ELF-1 (cell line): ENCODE measurements around the gene NDUFS7.
A peak's percentile ranks its signal among the peaks of the same experiment; 100 is the strongest.

Experiments
- DNase-seq: peaks from one replicate; pipeline ENCODE4 v3.0.0-alpha.2; 2016; ENCODE audit warnings: low read depth, low spot score

The NDUFS7 gene

DNA sequence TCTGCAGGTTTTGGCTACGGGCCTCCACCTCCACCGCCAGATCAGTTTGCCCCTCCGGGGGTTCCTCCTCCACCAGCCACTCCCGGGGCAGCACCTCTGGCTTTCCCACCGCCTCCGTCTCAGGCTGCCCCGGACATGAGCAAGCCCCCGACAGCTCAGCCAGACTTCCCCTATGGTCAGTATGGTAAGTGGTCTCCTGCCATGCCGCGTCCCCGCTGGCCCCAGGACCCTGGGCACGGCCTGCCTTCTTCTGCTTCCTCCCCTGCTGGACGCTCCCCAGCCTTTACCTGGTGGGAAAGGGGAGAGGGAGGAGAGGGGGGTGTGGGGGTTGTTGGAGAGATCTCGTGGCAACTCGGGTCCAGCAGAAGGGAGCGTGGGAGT is 48.8 kb downstream of the NDUFS7 start:
- DNase-seq = no peak

GRCh38 chr19:1433119-1434039 is 49.7 kb downstream of the NDUFS7 start:
- DNase-seq = no peak

- DNase-seq = no peak
Observed at GRCh38 chr19:1434040-1434366, 50.3 kb downstream of the NDUFS7 start.

GRCh38 chr19:1434577-1435060 is 50.9 kb downstream of the NDUFS7 start:
- DNase-seq = no peak

GRCh38 chr19:1435378-1435989 is 51.8 kb downstream of the NDUFS7 start:
- DNase-seq = no peak

DNA sequence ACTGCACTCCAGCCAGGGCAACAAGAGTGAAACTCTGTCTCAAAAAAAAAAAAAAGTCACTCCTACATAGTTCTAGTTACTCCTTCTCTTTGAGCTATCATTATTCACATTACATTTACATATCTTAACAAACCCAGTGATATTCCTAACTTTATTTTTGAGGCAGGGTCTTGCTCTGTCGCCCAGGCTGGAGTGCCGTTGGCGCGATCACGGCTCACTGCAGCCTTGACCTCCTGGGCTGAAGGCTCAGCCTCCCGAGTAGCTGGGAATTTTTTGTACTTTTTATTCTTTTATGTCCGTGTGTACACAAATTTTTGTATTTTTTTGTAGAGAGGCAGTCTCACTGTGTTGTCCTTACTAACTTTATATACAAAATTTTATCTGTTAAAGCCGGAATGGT is 53.9 kb downstream of the NDUFS7 start:
- no peak for DNase-seq

GRCh38 chr19:1438035-1438932 is 54.6 kb downstream of the NDUFS7 start, which contains the start of gene RPS15:
Gene RPS15, plus strand, starts transcription at chr19:1438396. Its CDS starts 30 bp downstream, at chr19:1438426.
- DNase-seq = peak; percentile 98

- no peak for DNase-seq
Observed at GRCh38 chr19:1438933-1439354, 55.2 kb downstream of the NDUFS7 start.

- peak; percentile 51 for DNase-seq
Observed at GRCh38 chr19:1439525-1440417, 56.1 kb downstream of the NDUFS7 start.

DNA sequence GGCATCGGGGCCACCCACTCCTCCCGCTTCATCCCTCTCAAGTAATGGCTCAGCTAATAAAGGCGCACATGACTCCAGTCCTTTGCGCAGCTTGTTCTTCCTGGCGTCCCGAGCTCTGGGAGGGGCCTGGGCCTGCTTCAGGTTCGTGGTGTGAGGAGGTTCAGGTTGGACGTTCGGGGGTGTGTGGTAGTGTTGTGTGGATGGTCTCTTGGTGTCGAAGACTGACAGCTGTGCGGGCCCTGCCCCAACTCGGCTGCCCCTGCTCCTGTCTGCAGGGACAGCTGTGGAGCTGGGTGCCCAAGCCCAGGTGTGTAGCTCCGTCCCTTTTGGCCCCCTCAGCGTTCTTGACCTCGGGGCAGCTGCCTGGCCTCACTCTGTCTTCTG is 56.7 kb downstream of the NDUFS7 start:
- no peak for DNase-seq

DNA sequence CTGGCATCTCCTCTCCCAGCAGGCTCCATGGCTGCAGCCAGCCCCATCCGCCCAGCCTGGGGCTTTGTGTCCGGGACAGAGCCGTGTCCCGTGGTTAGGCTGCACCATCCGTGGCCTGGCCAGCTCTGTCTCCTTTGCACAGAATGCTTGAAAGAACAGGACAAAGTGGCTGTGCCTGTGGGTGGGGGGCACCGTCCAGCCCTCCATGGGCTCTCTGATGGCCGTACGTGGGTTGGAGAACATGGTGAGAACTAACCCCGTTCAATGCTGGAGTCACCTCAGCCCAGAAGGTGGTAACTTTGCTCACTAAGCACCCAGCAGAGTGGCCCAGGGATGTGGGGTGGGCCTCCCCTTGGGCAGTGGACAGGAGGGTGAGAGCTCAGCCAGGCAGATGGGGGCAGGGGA is 57.3 kb downstream of the NDUFS7 start:
- no peak for DNase-seq

DNA sequence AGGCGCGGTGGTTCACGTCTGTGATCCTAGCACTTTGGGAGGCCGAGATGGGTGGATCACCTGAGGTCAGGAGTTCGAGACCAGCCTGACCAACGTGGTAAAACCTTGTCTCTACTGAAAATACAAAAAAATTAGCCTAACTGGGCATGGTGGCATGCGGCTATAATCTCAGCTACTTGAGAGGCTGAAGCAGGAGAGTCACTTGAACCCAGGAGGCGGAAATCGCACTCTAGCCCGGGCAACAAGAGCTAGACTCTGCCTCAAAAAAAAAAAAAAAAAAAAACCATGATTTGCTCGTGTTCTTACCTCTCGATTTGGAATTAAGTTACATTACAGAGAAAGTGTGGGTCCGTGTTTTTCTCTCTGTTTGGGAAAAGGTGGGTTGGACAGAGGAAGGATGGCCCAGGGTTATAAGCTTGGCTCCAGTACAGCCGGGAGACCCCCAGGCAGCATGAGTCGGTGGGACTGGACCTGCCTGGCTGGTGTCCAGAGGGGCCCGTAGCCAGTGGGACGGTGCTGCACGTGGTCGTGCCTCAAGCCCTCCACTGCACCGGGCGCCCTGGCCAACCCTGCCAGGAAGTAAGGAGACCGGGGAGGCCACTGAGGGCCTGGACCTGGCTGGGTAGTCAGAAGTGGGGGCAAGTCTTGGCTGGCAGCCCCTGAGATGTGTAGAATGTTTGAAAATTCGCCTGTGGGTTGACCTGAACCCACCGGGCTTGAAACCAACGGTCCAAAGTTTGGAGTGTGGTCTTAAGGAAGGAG is 58.2 kb downstream of the NDUFS7 start:
- no peak for DNase-seq
